Measurements from ENCODE around the gene CXCR4. TPM values are rescaled to one million over a fixed set of nuclear protein-coding genes. Genes with fewer than 3 reads are reported as not detected.
A peak's percentile ranks its signal among the peaks of the same experiment; 100 is the strongest.
"Not testable (repeated sequence)": the region's sequence is repeated elsewhere in the genome, so short reads cannot be mapped to it uniquely, and the experiment has no call there.

The CXCR4 gene
- total RNA-seq, 3 donors from 2014 or later = 17.6 to 28.5 (median 24.0) TPM

DNA sequence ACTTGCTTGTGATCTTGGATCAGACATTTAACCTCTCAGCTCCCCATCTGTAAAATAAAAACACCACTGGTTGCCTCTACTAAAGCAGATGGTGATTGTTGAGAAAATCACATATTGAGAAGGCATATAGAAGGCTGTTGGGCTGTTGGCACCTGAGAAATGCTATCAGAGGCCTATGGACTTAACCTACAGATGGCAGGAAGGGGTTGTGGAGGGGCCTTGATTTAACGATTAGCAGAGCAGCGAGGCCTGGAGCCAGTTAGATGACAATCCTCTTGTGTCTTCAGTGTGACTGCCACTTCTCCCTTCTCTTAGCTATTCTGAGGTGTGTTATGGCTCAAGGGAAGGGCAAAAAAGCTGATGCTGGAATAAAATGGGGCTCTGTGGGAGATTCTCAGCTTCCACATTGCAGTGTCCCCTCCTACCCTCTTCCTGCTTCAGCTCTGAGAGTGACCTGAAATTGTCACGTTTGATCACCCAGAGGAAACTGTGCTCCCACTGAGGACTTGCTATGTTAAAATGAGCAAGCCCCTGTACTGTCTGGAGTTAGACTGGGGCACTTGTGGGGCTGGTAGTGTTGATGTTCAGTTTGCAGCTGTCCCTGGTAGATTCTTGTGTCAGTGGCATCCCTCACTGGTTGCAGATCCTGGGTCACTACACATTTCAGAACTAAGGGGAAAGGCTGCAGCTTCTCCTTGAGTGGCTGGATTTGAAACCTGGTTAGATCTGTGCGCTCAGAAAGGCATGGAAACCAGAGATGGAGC, 31.5 kb downstream of the CXCR4 start:
- Mint-ChIP-seq H3K4me3 (no peak overlapping the region), H3K36me3 (ENCODE audit: insufficient read depth) (no peaks in the 10 kb centered on the region), H3K27me3 (ENCODE audit: low read depth) (no peaks in the 10 kb centered on the region), H3K4me1 (ENCODE audit: low read depth) (peaks cover 3% of the 10 kb centered on the region), H3K9me3 (no peaks in the 10 kb centered on the region)
- DNase-seq (no peak), ATAC-seq (no peak)

DNA sequence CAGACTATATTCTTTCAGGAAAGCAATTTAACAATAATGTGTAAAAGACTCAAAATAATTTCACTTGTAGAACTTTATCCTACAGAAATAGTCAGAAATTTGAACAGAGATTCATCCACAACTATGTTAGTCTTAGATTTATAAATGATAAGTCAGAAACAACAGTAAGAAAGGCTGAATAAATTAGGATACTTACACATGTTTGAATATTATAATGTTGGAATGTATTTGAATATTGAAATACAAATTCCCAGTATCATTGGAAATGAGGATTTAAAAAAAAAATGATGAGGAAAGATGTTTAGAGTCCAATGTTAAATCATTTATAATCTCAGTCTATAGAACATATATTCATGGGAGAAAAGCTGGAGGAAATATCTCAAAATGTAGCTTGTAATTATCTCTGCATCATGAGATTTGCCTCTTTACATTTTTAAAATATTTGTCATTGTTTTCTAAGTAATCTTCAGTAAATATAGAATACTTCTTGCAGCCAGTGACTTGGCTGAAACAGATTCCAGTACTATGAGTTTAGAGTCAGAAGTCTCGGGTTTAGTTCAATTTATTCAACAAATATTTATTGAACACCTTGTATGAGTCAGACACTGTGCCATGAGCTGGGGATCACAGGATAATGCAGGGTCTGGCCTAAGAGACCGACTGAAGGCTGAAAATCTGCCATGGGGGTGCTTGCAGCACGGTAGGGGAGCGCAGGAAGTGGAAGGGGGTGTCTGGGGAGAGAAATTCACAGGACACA, 32.3 kb downstream of the CXCR4 start:
- no peak overlapping the region for H3K4me3 Mint-ChIP-seq
- no peaks in the 10 kb centered on the region for H3K36me3 Mint-ChIP-seq (ENCODE audit: insufficient read depth)
- no peaks in the 10 kb centered on the region for H3K9me3 Mint-ChIP-seq
- DNase-seq (no peak), ATAC-seq (no peak)
- no peaks in the 10 kb centered on the region for H3K27me3 Mint-ChIP-seq (ENCODE audit: low read depth)
- H3K4me1 Mint-ChIP-seq (ENCODE audit: low read depth) = peaks cover 3% of the 10 kb centered on the region

DNA sequence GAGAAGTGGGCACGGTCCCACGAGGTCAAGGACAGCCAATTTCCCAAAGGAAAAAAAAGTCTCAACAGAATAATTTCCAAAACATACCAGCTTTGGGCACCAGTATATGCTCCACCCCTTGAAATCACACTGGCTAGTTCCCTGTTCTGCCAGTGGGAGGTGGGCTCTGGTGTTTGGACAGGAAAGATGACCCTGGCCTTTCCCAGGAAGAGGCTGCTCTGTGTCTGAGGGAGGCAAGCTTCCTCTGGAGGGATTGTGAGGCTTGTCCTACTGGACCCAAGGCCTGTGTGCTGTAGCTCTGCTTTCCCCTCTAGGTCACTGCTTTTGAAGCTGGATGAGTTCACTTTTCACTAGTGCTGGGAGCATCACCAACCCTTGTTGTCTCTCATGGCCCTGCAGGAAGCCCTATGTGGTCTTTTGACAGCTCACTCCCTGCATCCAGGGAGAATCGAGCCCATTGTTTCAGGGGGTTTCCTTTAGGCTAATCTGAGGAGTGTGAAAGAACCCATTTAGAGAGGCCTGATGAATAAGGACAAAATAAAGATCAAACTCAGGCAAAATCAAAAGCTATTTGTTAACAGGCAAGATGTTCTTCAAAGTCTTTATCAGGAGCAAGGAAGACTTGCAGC, 36.3 kb downstream of the CXCR4 start:
- Mint-ChIP-seq H3K9me3 (no peaks in the 10 kb centered on the region), H3K4me1 (ENCODE audit: low read depth) (peaks cover 7% of the 10 kb centered on the region)

DNA sequence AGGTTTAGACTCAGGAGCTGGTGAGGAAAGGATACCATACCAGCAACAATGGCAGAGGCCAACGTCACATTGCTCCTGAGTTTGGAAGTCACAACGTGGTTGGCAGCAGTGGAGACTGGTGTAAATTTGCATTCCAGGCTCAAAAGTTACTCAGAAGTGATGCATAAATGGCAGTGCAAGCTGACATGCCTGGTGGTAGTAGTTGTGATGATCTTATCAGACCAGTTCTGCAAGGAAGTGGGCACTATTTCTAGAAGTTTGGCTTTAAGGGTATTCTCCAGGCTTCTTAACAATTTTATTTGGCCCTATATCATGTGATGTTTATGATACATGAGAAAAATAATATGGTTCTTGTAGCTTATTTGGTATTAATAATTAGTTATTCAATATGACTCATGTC, 37.8 kb downstream of the CXCR4 start:
- H3K9me3 Mint-ChIP-seq = no peaks in the 10 kb centered on the region
- ATAC-seq = no peak
- no peak for DNase-seq
- no peaks in the 10 kb centered on the region for H3K36me3 Mint-ChIP-seq (ENCODE audit: insufficient read depth)
- H3K4me1 Mint-ChIP-seq (ENCODE audit: low read depth) = peaks cover 7% of the 10 kb centered on the region
- no peak overlapping the region for H3K4me3 Mint-ChIP-seq
- no peaks in the 10 kb centered on the region for H3K27me3 Mint-ChIP-seq (ENCODE audit: low read depth)

More for the DNA sequence above, 36.3 kb downstream of the CXCR4 start:
- ATAC-seq (no peak), DNase-seq (no peak)
- Mint-ChIP-seq H3K27me3 (ENCODE audit: low read depth) (no peaks in the 10 kb centered on the region), H3K36me3 (ENCODE audit: insufficient read depth) (no peaks in the 10 kb centered on the region), H3K4me3 (no peak overlapping the region)

DNA sequence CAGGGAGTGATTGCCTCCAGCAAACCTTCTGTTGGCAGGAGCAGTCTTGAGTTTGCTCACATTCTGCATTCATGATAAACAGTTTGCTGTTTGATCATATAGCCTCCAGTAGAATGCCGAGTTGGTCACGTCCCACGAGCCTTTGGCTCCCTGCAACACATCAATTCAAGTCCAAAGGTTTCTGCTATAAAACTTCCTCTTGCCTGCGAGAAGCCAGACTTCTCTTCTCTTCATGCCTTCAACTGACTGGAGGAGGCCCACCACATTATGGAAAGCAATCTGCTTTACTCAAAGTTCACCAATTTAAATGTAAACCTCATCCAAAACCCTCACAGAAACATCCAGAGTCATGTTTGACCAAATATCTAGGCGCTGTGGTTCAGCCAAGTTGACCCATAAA, 40.8 kb downstream of the CXCR4 start:
- Mint-ChIP-seq H3K36me3 (ENCODE audit: insufficient read depth) (no peaks in the 10 kb centered on the region), H3K27me3 (ENCODE audit: low read depth) (no peaks in the 10 kb centered on the region), H3K9me3 (peaks cover 5% of the 10 kb centered on the region), H3K4me1 (ENCODE audit: low read depth) (peaks cover 7% of the 10 kb centered on the region), H3K4me3 (no peak overlapping the region)
- ATAC-seq (no peak), DNase-seq (no peak)

DNA sequence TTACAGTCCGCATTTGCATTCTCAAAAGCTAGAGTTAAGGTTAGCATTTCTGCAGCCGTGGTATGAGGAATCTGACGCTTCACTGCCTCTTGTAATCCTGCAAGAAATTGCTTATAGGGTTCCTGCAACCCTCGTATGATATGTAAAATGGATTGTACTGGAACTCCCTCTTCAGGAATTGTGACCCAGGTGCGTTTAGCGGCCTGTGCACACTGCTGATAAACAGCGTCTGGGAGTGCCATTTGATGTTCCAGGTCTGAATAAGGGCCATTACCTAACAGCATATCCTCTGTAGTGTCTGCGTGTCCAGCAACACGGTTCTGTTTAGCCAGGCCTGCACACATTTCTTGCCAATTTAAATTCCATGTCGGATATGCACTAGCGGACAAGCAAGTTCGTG, 42.5 kb downstream of the CXCR4 start:
- Mint-ChIP-seq H3K36me3 (ENCODE audit: insufficient read depth) (no peaks in the 10 kb centered on the region), H3K4me3 (no peak overlapping the region), H3K9me3 (peaks cover 11% of the 10 kb centered on the region), H3K4me1 (ENCODE audit: low read depth) (peaks cover 6% of the 10 kb centered on the region), H3K27me3 (ENCODE audit: low read depth) (no peaks in the 10 kb centered on the region)
- ATAC-seq (no peak), DNase-seq (no peak)

DNA sequence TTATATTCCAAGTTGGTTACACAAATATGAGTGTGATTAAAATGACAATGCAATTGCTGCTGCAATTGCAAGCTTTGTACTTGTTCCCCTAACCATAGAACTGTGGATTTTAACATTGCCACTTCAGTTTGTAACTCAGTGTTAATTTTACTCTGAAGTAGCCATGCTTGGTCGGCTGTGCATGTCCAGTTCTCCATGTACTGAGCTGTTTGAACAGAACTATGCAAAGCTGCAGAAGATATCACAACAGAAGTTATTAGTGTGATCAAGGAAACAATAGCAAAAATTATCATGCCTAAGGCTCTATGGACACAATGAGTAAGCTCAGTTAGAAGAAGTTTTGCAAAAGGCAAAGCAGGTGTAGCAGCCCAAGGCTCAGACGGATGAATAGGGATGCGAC, 45.3 kb downstream of the CXCR4 start:
- Mint-ChIP-seq H3K9me3 (peaks cover 11% of the 10 kb centered on the region), H3K4me1 (ENCODE audit: low read depth) (peaks cover 16% of the 10 kb centered on the region), H3K27me3 (ENCODE audit: low read depth) (no peaks in the 10 kb centered on the region), H3K36me3 (ENCODE audit: insufficient read depth) (no peaks in the 10 kb centered on the region), H3K4me3 (no peak overlapping the region)
- no peak for DNase-seq
- ATAC-seq = no peak

DNA sequence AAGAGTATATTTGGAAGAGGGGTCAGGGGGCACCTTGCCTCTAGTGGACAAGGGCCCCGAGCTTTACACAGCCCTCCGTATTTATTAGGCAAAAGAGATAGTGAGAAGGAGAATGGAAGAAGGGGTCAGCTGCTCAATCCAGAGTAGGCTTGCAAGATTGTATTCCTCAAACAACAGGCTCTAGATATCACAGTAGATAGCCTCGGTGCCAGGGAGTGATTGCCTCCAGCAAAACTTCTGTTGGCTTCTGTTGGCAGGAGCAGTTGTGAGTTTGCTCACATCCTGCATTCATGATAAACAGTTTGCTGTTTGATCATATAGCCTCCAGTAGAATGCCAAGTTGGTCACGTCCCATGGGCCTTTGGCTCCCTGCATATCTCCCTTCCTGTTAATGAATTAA, 46.1 kb downstream of the CXCR4 start:
- H3K4me3 Mint-ChIP-seq; H3K27me3 Mint-ChIP-seq (ENCODE audit: low read depth); ATAC-seq; DNase-seq; H3K36me3 Mint-ChIP-seq (ENCODE audit: insufficient read depth): not testable (repeated sequence)
- Mint-ChIP-seq H3K4me1 (ENCODE audit: low read depth) (peaks cover 20% of the 10 kb centered on the region), H3K9me3 (peaks cover 11% of the 10 kb centered on the region)

DNA sequence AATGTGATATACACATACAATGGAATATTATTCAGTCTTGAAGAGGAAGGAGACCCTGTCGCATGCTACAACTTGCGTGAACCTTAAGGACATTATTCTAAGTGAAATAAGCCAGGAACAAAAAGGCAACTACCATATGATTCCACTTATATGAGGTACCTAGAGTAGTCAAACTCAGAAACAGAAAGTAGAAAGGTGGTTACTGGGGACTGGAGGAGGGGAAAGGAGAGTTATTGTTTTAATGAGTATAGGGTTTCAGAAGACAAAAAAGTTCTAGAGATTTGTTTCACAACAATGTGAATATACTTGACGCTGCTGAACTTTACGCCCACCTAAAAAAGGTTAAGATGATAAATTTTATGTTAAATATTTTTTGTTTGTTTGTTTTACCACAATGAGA, 47.0 kb downstream of the CXCR4 start:
- Mint-ChIP-seq H3K9me3 (peaks cover 11% of the 10 kb centered on the region), H3K4me1 (ENCODE audit: low read depth) (peaks cover 25% of the 10 kb centered on the region), H3K27me3 (ENCODE audit: low read depth) (no peaks in the 10 kb centered on the region), H3K36me3 (ENCODE audit: insufficient read depth) (no peaks in the 10 kb centered on the region), H3K4me3 (no peak overlapping the region)
- peak in 1 of 2 donors; percentile 48 for ATAC-seq
- DNase-seq = no peak

DNA sequence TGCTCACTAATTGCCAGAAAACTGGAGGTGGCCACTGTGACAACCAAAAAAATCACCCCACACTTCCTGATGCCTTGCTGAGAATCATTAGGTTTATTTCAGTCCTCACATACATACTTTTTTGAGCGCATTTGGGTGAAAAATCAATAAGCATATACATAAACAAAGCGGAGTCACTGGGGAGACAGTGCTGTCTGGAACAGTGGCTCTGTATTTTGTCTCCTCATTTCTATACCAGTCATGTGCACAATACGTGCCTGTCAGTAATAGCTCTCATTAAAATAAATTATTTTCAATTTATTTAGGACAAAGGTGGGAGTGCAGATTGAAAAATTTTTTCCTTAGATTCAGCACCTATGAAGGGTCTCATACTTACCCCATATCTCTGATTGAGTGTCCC, 48.2 kb downstream of the CXCR4 start:
- H3K4me3 Mint-ChIP-seq = no peak overlapping the region
- peaks cover 11% of the 10 kb centered on the region for H3K9me3 Mint-ChIP-seq
- ATAC-seq (no peak), DNase-seq (no peak)
- no peaks in the 10 kb centered on the region for H3K27me3 Mint-ChIP-seq (ENCODE audit: low read depth)
- H3K4me1 Mint-ChIP-seq (ENCODE audit: low read depth) = peaks cover 34% of the 10 kb centered on the region
- no peaks in the 10 kb centered on the region for H3K36me3 Mint-ChIP-seq (ENCODE audit: insufficient read depth)

DNA sequence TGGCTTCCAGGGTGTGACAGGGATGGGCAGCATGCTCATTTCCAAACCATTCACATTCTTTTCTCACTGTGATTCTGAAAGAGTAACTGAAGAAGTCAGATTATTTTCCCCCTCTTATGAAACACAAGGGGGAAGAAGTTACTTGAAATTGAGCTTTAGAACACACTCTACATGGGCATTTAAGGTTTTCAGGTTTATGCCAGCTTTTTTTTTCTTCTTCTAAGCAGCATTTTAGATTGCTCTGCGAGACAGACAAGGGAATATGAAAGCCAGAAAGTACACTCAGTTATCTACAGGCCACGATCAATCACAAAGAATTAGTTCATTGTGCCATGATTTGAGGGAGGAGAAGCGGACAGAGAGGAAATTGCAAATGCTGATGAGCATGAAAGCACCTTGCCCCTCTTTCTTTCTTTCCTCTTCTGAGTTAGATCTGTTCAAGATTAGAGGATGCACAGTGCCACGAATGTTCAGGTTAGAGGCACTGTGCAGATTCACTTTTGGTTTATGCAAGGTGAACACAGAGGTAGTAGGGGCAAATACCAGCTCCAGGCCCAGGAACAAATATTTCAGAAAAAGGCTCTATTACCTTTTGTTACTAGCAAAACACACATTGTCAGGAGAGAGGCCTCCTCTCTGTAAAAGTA, 49.2 kb downstream of the CXCR4 start:
- Mint-ChIP-seq H3K9me3 (peaks cover 11% of the 10 kb centered on the region), H3K4me1 (ENCODE audit: low read depth) (peaks cover 42% of the 10 kb centered on the region), H3K27me3 (ENCODE audit: low read depth) (no peaks in the 10 kb centered on the region), H3K4me3 (peak overlapping the region; percentile 53), H3K36me3 (ENCODE audit: insufficient read depth) (no peaks in the 10 kb centered on the region)
- peak; percentile 38 to 40 for ATAC-seq
- DNase-seq = no peak

DNA sequence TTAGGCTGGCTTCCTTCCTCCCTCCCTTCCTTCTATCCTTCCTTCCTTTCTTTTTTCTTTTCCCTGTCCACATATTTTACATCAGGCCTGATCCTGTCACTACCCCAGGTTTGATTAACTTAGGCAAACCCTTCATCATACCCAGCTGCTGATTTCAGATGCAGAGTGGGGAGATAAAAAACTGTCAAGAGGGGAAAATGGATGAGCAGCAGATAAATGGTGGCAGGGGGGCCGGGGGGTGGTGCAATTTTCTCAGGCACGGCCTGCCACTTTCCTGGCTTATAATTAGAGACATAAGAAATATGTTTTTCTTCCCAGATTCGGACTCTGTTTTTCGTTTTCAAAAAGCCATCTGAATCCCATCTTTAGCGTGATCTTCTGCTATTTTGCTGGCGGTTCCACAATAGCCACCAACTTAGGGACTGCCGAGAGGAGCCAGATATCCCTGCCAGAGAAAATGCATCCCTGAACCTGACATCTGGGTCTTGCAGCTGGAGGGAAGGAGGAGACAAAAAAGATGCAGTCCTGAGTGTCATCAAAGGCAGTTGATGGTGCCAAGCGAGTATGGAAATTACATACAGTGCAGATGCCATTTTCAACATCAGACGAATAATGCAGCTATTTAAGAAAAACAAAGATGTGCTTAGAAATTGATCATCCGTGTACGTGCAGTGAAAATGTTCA, 49.9 kb downstream of the CXCR4 start:
- DNase-seq (no peak), ATAC-seq (no peak)
- H3K36me3 Mint-ChIP-seq (ENCODE audit: insufficient read depth) = no peaks in the 10 kb centered on the region
- no peak overlapping the region for H3K4me3 Mint-ChIP-seq
- peaks cover 7% of the 10 kb centered on the region for H3K9me3 Mint-ChIP-seq
- H3K27me3 Mint-ChIP-seq (ENCODE audit: low read depth) = no peaks in the 10 kb centered on the region
- peaks cover 42% of the 10 kb centered on the region for H3K4me1 Mint-ChIP-seq (ENCODE audit: low read depth)

DNA sequence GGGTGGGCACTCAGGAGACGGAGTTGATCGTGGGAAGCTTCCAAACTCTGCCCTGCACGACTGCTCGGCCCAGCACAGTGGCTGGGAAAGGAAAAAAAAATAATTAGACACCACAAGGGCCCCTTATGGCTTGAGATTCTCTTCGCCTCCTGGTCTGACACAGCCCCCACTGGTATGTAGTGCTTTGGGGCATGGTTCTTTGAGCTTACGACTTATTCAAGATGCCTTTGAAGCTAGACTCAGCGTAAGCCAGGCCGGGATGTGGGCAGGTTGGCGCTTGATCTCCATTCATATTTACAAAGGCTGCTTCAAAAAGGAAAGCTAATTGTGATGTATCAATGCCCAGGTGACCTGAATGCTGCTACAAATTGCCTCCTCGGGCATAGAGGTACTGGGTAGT, 50.5 kb downstream of the CXCR4 start:
- Mint-ChIP-seq H3K9me3 (peaks cover 7% of the 10 kb centered on the region), H3K4me3 (no peak overlapping the region), H3K4me1 (ENCODE audit: low read depth) (peaks cover 42% of the 10 kb centered on the region), H3K36me3 (ENCODE audit: insufficient read depth) (no peaks in the 10 kb centered on the region), H3K27me3 (ENCODE audit: low read depth) (no peaks in the 10 kb centered on the region)
- DNase-seq (no peak), ATAC-seq (no peak)

DNA sequence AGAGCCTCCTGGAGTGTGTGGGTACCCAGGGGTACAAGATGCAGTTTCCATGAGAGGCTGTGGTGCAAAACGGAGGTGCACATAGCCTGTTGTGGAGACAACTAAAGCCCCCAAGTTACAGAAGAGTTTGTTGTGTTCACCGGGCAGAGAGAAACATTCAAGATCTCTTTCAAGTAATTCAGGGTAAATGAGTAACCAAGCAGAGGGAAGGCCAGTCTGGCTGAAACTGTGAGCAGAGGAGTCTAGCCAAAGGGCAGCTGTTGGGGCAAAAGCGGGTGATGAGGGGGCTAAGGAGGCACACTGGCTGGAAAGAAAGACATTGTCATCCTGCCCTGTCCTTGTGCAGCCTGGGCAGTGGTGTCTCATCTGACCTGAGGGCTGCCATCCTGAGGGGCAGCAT, 52.0 kb downstream of the CXCR4 start:
- no peak for ATAC-seq

More for the DNA sequence above, 52.0 kb downstream of the CXCR4 start:
- H3K4me3 Mint-ChIP-seq = no peak overlapping the region
- peaks cover 45% of the 10 kb centered on the region for H3K4me1 Mint-ChIP-seq (ENCODE audit: low read depth)
- no peaks in the 10 kb centered on the region for H3K36me3 Mint-ChIP-seq (ENCODE audit: insufficient read depth)
- DNase-seq = no peak
- H3K27me3 Mint-ChIP-seq (ENCODE audit: low read depth) = no peaks in the 10 kb centered on the region
- H3K9me3 Mint-ChIP-seq = no peaks in the 10 kb centered on the region
